Measurements from ENCODE around the gene RBM39. TPM values are rescaled to one million over a fixed set of nuclear protein-coding genes. Genes with fewer than 3 reads are reported as not detected.

The RBM39 gene
- total and polyA plus RNA-seq, 11 donors: 72.6 to 165 (median 112) TPM

DNA sequence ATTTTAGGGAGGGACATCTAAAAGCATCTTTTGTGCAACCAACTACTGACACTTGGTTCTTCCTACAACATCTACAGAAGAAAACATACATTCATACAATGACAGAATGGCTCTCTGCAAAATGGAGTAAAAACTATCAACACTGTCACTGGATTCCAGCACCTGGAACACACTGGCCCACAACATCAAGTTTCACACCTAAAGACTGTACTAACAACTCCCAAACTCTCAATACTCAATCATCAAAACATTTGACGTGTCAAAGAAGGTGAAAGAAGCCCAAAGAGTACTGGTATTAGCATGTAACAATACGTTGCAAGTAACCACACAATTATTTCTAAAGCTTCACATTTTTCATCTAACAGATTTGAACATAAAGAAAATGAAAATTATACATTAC is 79.5 kb downstream of the RBM39 start:
- Histone ChIP-seq H3K4me3 (peak overlapping the region in 9 of 12 donors; percentile 74 to 95 (median 86)), H3K27ac (peak overlapping the region in 1 of 12 donors; percentile 99), H3K27me3 (no peaks in the 10 kb centered on the region), H3K36me3 (no peaks in the 10 kb centered on the region), H3K4me1 (peaks cover 2 to 66% (median 44%) of the 10 kb centered on the region in 12 donors), H3K9me3 (no peaks in the 10 kb centered on the region)
- DNase-seq (no peak), ATAC-seq (no peak)
- TF ChIP-seq POLR2A (IDR thresholded peaks at IDR 0.05) (no peak), CTCF (IDR thresholded peaks at IDR 0.05) (no peak)
- intact Hi-C loops (cut with DNase I): loop anchor here in 6 of 10 donors (5.0 to 10.0 kb wide), 3 partner anchors 45 to 118 kb away; partner anchors contain the start of genes SPAG4 (in 5 of the 6) and ERGIC3 (in 1 of the 6)
- 24 to 27% (median 26%) methylated on average over 2 of the region's 2 CpGs for WGBS, 4 donors

- Histone ChIP-seq H3K36me3 (no peaks in the 10 kb centered on the region), H3K4me1 (peaks cover 2 to 72% (median 51%) of the 10 kb centered on the region in 12 donors), H3K27ac (peak overlapping the region in 2 of 12 donors; percentile 5 to 8), H3K9me3 (no peaks in the 10 kb centered on the region), H3K27me3 (no peaks in the 10 kb centered on the region), H3K4me3 (peak overlapping the region in 8 of 12 donors; percentile 1 to 94 (median 83))
- no peak for ATAC-seq
- no peak for DNase-seq
- intact Hi-C loops (cut with DNase I): loop anchor here in 6 of 10 donors (5.0 to 10.0 kb wide), 3 partner anchors 45 to 117 kb away; partner anchors contain the start of genes SPAG4 (in 5 of the 6) and ERGIC3 (in 1 of the 6)
- WGBS, 4 donors: 35 to 40% (median 39%) methylated on average over 3 of the region's 3 CpGs
- no peak for TF ChIP-seq POLR2A (IDR thresholded peaks at IDR 0.05)
- no peak for TF ChIP-seq CTCF (IDR thresholded peaks at IDR 0.05)
Measured at GRCh38 chr20:35661908-35662307, 80.2 kb downstream of the RBM39 start.

DNA sequence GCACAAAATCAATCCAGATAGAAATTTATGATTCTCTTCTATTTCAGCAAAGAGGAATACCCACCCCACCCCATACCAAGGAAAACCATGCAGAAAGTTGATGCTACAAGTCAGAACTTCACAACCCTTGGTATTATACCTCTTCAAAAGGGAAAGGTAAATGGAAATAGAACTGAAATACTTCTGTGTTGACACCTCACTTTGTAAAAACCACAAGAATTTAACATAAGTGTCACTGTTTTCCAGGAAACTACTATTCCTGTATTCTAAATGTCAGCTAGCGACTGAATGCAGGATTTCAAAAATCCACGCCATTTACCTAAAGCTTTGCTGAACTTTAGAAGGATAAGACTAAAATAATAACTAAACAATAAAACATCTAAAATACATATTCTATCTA is 81.0 kb downstream of the RBM39 start:
- H3K27ac ChIP-seq: peak overlapping the region in 1 of 12 donors; percentile 5
- H3K4me3 ChIP-seq: peak overlapping the region in 2 of 12 donors; percentile 86 to 93
- WGBS, 4 donors: 85 to 93% (median 92%) methylated on average over 2 of the region's 2 CpGs
- ATAC-seq (no peak), DNase-seq (no peak)
- intact Hi-C loops (cut with DNase I): loop anchor here in 6 of 10 donors (5.0 to 10.0 kb wide), 3 partner anchors 44 to 116 kb away; partner anchors contain the start of genes SPAG4 (in 5 of the 6) and ERGIC3 (in 1 of the 6)
- H3K4me1 ChIP-seq: peaks cover 2 to 72% (median 54%) of the 10 kb centered on the region in 12 donors
- no peak for TF ChIP-seq POLR2A (IDR thresholded peaks at IDR 0.05)
- no peak for TF ChIP-seq CTCF (IDR thresholded peaks at IDR 0.05)
- H3K36me3 ChIP-seq: peaks cover 0 to 3% (median 0%) of the 10 kb centered on the region in 9 donors
- no peaks in the 10 kb centered on the region for H3K9me3 ChIP-seq
- no peaks in the 10 kb centered on the region for H3K27me3 ChIP-seq

DNA sequence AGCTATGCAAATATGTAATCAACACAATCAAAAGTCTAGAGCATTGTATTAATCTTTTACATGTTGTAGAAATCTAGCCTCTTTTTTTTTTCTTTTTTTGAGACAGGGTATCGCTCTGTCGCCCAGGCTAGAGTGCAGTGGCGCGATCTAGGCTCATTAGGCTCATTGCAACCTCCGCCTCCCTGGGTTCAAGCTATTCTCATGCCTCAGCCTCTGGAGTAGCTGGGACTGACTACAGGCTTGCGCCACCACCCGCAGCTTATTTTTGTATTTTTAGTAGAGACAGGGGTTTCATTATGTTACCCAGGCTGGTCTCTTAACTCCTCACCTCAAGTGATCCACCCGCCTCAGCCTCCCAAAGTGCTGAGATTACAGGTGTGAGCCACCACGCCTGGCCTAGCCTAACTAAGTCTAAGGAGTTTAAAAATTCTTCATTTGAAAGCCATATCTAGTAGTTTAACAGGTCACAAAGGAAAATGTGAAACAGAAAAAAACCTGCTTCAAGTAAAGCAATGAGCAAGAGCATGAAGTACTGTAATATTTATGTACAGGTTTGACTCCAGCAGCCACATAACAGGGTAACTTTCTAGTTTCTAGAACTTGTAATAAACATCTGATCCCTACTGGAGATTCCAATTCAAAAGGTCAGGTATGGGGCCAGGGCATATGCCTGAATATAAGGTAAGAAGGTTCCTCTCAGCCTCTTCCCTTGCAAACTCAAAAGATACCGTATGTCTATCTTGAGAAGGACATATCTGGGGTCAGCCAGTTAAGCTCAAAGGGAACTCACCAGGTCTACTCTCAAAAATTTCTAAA is 81.7 kb downstream of the RBM39 start:
- intact Hi-C loops (cut with DNase I): loop anchor here in 6 of 10 donors (5.0 to 10.0 kb wide), 3 partner anchors 43 to 116 kb away; partner anchors contain the start of genes SPAG4 (in 5 of the 6) and ERGIC3 (in 1 of the 6)
- TF ChIP-seq POLR2A (IDR thresholded peaks at IDR 0.05): no peak
- TF ChIP-seq CTCF (IDR thresholded peaks at IDR 0.05): no peak
- WGBS, 4 donors: 91 to 95% (median 93%) methylated on average over 10 of the region's 10 CpGs
- ATAC-seq: no peak
- H3K27me3 ChIP-seq: no peaks in the 10 kb centered on the region
- H3K9me3 ChIP-seq: no peaks in the 10 kb centered on the region
- no peak for DNase-seq
- peak overlapping the region in 1 of 12 donors; percentile 5 for H3K27ac ChIP-seq
- peaks cover 2 to 78% (median 54%) of the 10 kb centered on the region in 12 donors for H3K4me1 ChIP-seq
- H3K4me3 ChIP-seq: no peak overlapping the region
- peaks cover 0 to 9% (median 0%) of the 10 kb centered on the region in 9 donors for H3K36me3 ChIP-seq
